GM18505 (cell line): ENCODE measurements around the gene UQCC2.

Source experiments
- ATAC-seq: cut with Tn5 transposase; IDR thresholded peaks from one replicate; pipeline ENCODE4 v1.9.1; 2021; ENCODE audit not compliant: unreplicated experiment
- POLR2A ChIP-seq: IDR thresholded peaks from 4 replicates; pipeline ENCODE4 v1.6.1; 2011; ENCODE audit warnings: borderline replicate concordance; ENCODE audit not compliant: insufficient read depth, insufficient read length; ENCODE audit errors: extremely low read depth

UQCC2 gene

GRCh38 chr6:33656844-33657243, 54.7 kb downstream of the UQCC2 start:
- ATAC-seq, result no peak
- TF ChIP-seq POLR2A, result no peak

GRCh38 chr6:33654831-33655554, 56.5 kb downstream of the UQCC2 start:
- TF ChIP-seq POLR2A, result no peak
- no peak for ATAC-seq

- ATAC-seq, result no peak
- no peak for TF ChIP-seq POLR2A
Measured at GRCh38 chr6:33652002-33652401, 59.5 kb downstream of the UQCC2 start.

- ATAC-seq, result no peak
- no peak for TF ChIP-seq POLR2A
Measured at GRCh38 chr6:33651403-33651802, 60.1 kb downstream of the UQCC2 start.
